ENCODE data around the gene C17orf58. TPM values are rescaled to one million over a fixed set of nuclear protein-coding genes. Genes with fewer than 3 reads are reported as not detected.
A peak's percentile ranks its signal among the peaks of the same experiment; 100 is the strongest.
"Not testable (repeated sequence)": the region's sequence is repeated elsewhere in the genome, so short reads cannot be mapped to it uniquely, and the experiment has no call there.

Gene C17orf58
- polyA plus RNA-seq (ENCODE audit: low read depth in 6 of 6), result 1 to 10 TPM in 3 of 6 donors, under 1 TPM in 2, not detected in 1; 0.43 to 3.0 (median 1.5) TPM

DNA sequence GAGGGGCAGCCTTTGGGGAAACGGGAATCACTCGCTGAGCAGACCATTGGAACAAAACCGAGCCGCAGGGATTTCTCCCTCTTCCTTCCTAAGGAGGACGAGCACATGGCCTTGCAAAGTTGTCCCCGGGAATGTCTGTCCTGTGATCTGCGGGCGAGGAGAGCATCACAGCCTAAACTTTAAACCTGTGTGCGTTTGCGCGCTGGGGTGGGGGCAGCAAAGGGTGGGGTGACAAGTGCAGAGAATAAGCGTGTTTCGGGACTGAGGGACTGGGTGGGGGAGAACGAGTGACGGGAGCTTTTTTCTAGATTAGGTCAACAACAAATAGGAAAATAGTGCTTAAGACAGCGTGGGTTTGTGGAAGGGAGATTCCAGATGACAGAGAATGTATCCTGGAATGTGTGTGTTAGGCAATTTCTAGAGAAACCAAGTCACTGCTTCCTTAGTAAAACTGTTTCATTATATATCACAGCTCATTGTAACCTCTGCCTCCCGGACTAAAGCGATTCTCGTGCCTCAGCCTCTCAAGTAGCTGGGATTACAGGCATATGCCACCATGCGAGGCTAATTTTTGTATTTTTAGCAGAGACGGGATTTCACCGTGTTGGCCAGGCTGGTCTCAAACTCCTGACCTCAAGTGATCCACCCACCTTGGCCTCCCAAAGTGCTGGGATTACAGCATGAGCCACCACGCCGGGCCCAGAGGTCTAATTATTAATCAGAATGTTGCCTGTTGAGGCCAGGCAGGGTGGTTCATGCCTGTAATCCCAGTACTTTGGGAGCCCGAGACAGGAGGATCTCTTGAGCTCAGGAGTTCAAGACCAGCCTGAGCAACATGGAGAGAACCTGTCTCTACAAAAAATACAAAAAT lies at the start of gene C17orf58:
C17orf58 (minus strand) TSS at position 169 of the 871 bp plus-strand sequence. CDS start 271 bp downstream, outside the sequence.
- H3K27ac Mint-ChIP-seq, result peak within 1 kb of the TSS in 4 of 6 donors; percentile 12 to 73 (median 52)
- peaks cover 31 to 35% (median 33%) of the 10 kb centered on the region in 3 donors for H3K4me1 Mint-ChIP-seq
- H3K27me3 Mint-ChIP-seq, result peaks cover 5 to 29% (median 20%) of the 10 kb centered on the region in 3 donors
- H3K4me3 Mint-ChIP-seq, result peak within 1 kb of the TSS; percentile 78 to 96 (median 90)
- DNase-seq; H3K9me3 Mint-ChIP-seq; ATAC-seq (ENCODE audit: low read depth in 2 of 2); H3K36me3 Mint-ChIP-seq: not testable (repeated sequence)

DNA sequence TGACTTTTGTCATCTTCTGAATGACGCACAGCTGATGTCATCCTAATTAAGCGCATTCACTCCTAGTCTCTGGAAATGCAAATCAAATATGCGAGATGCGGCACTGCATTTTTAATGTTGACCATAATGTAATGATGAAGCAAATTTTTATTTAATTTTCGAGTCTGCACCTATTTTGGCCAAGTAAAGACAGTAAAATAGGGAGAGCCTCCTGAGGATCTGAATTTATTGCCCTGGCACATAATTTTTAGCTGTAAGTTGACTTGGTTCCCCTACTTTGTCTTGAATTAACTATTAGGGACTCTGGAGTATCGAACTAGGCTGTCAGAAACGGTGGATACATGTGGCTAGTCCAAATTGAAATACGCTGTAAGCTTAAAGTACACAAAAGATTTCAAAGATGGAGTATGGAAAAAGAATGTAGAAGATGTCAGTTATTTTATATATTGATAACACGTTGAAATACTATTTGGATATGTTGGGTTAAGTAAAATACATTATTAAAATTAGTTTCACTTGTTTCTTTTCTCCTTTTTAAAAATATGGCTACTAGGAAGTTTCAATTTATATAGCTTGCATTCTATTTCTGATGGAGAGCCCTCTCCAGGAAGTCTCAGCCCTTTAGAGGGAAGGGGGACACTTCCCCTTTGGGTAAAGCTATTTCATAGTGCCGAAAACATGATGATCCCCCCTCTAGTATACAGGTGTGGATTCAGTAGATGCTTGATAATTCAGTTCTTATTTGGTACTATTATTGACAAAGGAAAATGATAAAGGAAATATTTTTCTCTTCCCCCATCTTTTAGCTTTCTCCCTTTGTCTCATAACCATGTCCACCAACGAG lies 40.3 kb upstream of the C17orf58 start:
- Mint-ChIP-seq H3K36me3 (no peaks in the 10 kb centered on the region), H3K4me1 (peaks cover 4 to 16% (median 10%) of the 10 kb centered on the region in 3 donors), H3K27ac (peak overlapping the region; percentile 49 to 97 (median 92)), H3K27me3 (no peaks in the 10 kb centered on the region), H3K9me3 (no peaks in the 10 kb centered on the region), H3K4me3 (peak overlapping the region; percentile 86 to 98 (median 94))
- DNase-seq, result no peak
- no peak for ATAC-seq (ENCODE audit: low read depth in 2 of 2)

- peaks cover 4 to 16% (median 10%) of the 10 kb centered on the region in 3 donors for H3K4me1 Mint-ChIP-seq
- no peaks in the 10 kb centered on the region for H3K27me3 Mint-ChIP-seq
- ATAC-seq (ENCODE audit: low read depth in 2 of 2) (peak; percentile 84), DNase-seq (peak; percentile 90)
- no peaks in the 10 kb centered on the region for H3K9me3 Mint-ChIP-seq
- no peaks in the 10 kb centered on the region for H3K36me3 Mint-ChIP-seq
- H3K27ac Mint-ChIP-seq, result peak within 1 kb of the TSS; percentile 86 to 97 (median 92)
- peak within 1 kb of the TSS; percentile 86 to 98 (median 94) for H3K4me3 Mint-ChIP-seq
These were observed 39.4 kb upstream of the C17orf58 start, which contains the start of gene KPNA2 for GRCh38 chr17:68035523-68036303. KPNA2 (plus strand) TSS chr17:68035735; CDS start chr17:68037133, 1,398 bp downstream.

GRCh38 chr17:68035131-68035522 lies 38.9 kb upstream of the C17orf58 start:
- Mint-ChIP-seq H3K27ac (peak overlapping the region in 5 of 6 donors; percentile 86 to 94 (median 91)), H3K36me3 (no peaks in the 10 kb centered on the region), H3K4me1 (peaks cover 4 to 18% (median 10%) of the 10 kb centered on the region in 3 donors), H3K27me3 (no peaks in the 10 kb centered on the region), H3K9me3 (no peaks in the 10 kb centered on the region), H3K4me3 (peak overlapping the region; percentile 86 to 98 (median 94))
- ATAC-seq (ENCODE audit: low read depth in 2 of 2) (peak; percentile 78 to 80), DNase-seq (no peak)

- H3K36me3 Mint-ChIP-seq, result no peaks in the 10 kb centered on the region
- H3K27me3 Mint-ChIP-seq, result no peaks in the 10 kb centered on the region
- peaks cover 4 to 18% (median 10%) of the 10 kb centered on the region in 3 donors for H3K4me1 Mint-ChIP-seq
- no peaks in the 10 kb centered on the region for H3K9me3 Mint-ChIP-seq
- peak overlapping the region in 2 of 8 donors; percentile 29 to 95 for H3K4me3 Mint-ChIP-seq
- DNase-seq (no peak), ATAC-seq (ENCODE audit: low read depth in 2 of 2) (no peak)
- no peak overlapping the region for H3K27ac Mint-ChIP-seq
These were observed 38.1 kb upstream of the C17orf58 start for GRCh38 chr17:68034452-68034776.

DNA sequence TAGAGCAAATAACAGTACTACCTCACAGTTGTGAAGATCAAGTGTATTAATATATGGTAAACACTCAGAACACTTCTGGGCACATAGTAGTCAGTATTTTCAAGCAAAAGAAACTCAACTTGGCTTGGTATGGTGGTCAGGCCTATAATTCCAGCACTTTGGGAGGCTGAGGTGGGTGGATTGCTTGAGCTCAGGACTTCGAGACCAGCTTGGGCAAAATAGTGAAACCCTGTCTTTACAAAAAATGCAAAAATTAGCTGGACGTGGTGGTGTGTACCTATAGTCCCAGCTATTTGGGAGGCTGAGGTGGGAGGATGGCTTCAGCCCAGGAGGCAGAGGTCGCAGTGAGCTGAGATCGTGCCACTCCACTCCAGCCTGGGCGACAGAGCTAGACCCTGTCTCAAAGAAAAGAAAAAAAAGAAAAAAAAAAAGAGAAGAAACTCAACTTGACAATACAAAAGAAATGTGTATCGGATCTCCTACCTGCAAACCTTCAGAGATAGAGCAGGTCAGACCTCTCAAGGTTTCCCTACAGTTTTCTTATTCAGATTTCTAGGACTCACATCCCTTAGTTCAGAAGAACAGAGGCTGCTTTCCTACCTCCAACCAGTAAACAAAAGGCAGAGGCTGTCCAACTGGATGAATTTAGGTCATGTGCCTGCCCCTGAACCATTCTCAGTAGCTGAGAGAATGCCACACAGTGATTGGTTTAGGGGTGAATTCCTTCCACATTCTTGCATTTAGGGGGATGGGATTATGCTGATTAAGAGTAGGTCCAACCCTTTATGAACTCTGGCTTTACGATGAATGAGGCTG lies 37.6 kb upstream of the C17orf58 start:
- Mint-ChIP-seq H3K27me3 (no peaks in the 10 kb centered on the region), H3K4me3 (peak overlapping the region in 1 of 8 donors; percentile 27), H3K27ac (peak overlapping the region in 1 of 6 donors; percentile 44), H3K4me1 (peaks cover 4 to 18% (median 10%) of the 10 kb centered on the region in 3 donors), H3K9me3 (no peaks in the 10 kb centered on the region), H3K36me3 (no peaks in the 10 kb centered on the region)
- DNase-seq, result no peak
- ATAC-seq (ENCODE audit: low read depth in 2 of 2), result no peak

GRCh38 chr17:68029512-68030215 lies 33.4 kb upstream of the C17orf58 start:
- H3K27ac Mint-ChIP-seq, result peak overlapping the region in 1 of 6 donors; percentile 63
- no peak for ATAC-seq (ENCODE audit: low read depth in 2 of 2)
- H3K27me3 Mint-ChIP-seq, result no peaks in the 10 kb centered on the region
- H3K4me3 Mint-ChIP-seq, result no peak overlapping the region
- H3K36me3 Mint-ChIP-seq, result no peaks in the 10 kb centered on the region
- no peak for DNase-seq
- H3K9me3 Mint-ChIP-seq, result no peaks in the 10 kb centered on the region
- peaks cover 0 to 2% (median 0%) of the 10 kb centered on the region in 3 donors for H3K4me1 Mint-ChIP-seq

DNA sequence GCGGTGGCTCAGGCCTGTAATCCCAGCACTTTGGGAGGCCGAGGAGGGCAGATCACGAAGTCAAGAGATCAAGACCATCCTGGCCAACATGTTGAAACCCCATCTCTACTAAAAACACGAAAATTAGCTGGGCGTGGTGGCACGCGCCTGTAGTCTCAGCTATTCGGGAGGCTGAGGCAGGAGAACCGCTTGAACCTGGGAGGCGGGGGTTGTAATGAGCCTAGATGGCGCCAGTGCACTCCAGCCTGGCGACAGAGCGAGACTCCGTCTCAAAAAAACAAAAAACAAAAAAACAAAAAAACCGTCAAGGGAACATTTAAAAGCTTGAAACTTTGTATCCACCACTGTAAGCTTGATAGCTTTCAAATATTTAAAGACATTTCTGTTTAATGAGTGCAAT lies 26.3 kb upstream of the C17orf58 start:
- not testable (repeated sequence) for H3K36me3 Mint-ChIP-seq; H3K9me3 Mint-ChIP-seq; ATAC-seq (ENCODE audit: low read depth in 2 of 2); H3K4me3 Mint-ChIP-seq; DNase-seq; H3K27me3 Mint-ChIP-seq; H3K27ac Mint-ChIP-seq
- H3K4me1 Mint-ChIP-seq, result peaks cover 12 to 23% (median 14%) of the 10 kb centered on the region in 3 donors

DNA sequence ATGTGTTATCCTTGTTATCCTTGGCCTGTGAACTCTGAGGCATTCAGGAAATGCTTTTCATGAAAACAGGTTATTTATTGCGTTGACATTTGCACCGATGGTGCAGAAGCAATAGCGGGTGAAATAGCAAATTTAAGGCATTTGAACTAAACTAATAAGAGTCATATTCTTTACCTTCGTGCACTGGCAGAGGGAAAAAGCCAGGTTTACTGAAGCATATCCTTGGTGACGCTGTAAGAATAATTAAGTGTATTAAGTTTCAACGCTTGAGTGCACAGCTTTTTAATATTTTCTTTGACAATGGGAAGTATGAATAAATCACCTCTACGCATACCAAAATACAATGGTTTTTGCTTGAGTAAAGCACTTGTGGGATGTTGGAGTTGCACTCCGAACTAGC lies 25.7 kb upstream of the C17orf58 start:
- ATAC-seq (ENCODE audit: low read depth in 2 of 2), result no peak
- peaks cover 0 to 4% (median 0%) of the 10 kb centered on the region in 3 donors for H3K27me3 Mint-ChIP-seq
- peak overlapping the region in 5 of 8 donors; percentile 43 to 77 (median 64) for H3K4me3 Mint-ChIP-seq
- H3K4me1 Mint-ChIP-seq, result peaks cover 12 to 23% (median 14%) of the 10 kb centered on the region in 3 donors
- no peak overlapping the region for H3K27ac Mint-ChIP-seq
- no peaks in the 10 kb centered on the region for H3K36me3 Mint-ChIP-seq
- DNase-seq, result no peak
- H3K9me3 Mint-ChIP-seq, result peaks cover 0 to 3% (median 3%) of the 10 kb centered on the region in 7 donors

GRCh38 chr17:68020791-68021190 lies 24.5 kb upstream of the C17orf58 start:
- peaks cover 12 to 23% (median 14%) of the 10 kb centered on the region in 3 donors for H3K4me1 Mint-ChIP-seq
- H3K4me3 Mint-ChIP-seq, result peak overlapping the region; percentile 78 to 95 (median 91)
- H3K27me3 Mint-ChIP-seq; ATAC-seq (ENCODE audit: low read depth in 2 of 2); H3K9me3 Mint-ChIP-seq; H3K36me3 Mint-ChIP-seq; DNase-seq: not testable (repeated sequence)
- peak overlapping the region; percentile 13 to 100 (median 99) for H3K27ac Mint-ChIP-seq

- peaks cover 0 to 4% (median 0%) of the 10 kb centered on the region in 3 donors for H3K27me3 Mint-ChIP-seq
- peak overlapping the region; percentile 78 to 95 (median 91) for H3K4me3 Mint-ChIP-seq
- H3K4me1 Mint-ChIP-seq, result peaks cover 12 to 27% (median 14%) of the 10 kb centered on the region in 3 donors
- DNase-seq (no peak), ATAC-seq (ENCODE audit: low read depth in 2 of 2) (no peak)
- H3K36me3 Mint-ChIP-seq, result no peaks in the 10 kb centered on the region
- H3K9me3 Mint-ChIP-seq, result peaks cover 0 to 3% (median 3%) of the 10 kb centered on the region in 7 donors
- peak overlapping the region in 5 of 6 donors; percentile 94 to 100 (median 99) for H3K27ac Mint-ChIP-seq
These were observed 24.1 kb upstream of the C17orf58 start for GRCh38 chr17:68020409-68020756.
